ENCODE measurements around the gene RYR3.
"Not testable (repeated sequence)": the region's sequence is repeated elsewhere in the genome, so short reads cannot be mapped to it uniquely, and the experiment has no call there.

RYR3 gene

GRCh38 chr15:33561967-33562366 lies 251.2 kb downstream of the RYR3 start:
- no peak overlapping the region for H3K4me3 ChIP-seq (ENCODE audit: low read depth, low read length)
- no peaks in the 10 kb centered on the region for H3K36me3 ChIP-seq
- TF ChIP-seq CTCF (IDR thresholded peaks at IDR 0.05; ENCODE audit: low read depth, low read length): no peak
- H3K9me3 ChIP-seq: no peaks in the 10 kb centered on the region
- 0 out of 2 replicates have a peak, but pooled peaks cover 4% of the 10 kb centered on the region for H3K27me3 ChIP-seq
- DNase-seq: no peak
- H3K4me1 ChIP-seq: no peaks in the 10 kb centered on the region

GRCh38 chr15:33565094-33565493 lies 254.3 kb downstream of the RYR3 start:
- DNase-seq: no peak
- TF ChIP-seq CTCF (IDR thresholded peaks at IDR 0.05; ENCODE audit: low read depth, low read length): no peak
- Histone ChIP-seq H3K27me3 (0 out of 2 replicates have a peak, but pooled peaks cover 4% of the 10 kb centered on the region), H3K4me3 (ENCODE audit: low read depth, low read length) (no peak overlapping the region), H3K9me3 (no peaks in the 10 kb centered on the region), H3K4me1 (no peaks in the 10 kb centered on the region), H3K36me3 (no peaks in the 10 kb centered on the region)

GRCh38 chr15:33567652-33568051 lies 256.9 kb downstream of the RYR3 start:
- Histone ChIP-seq H3K27me3 (no peaks in the 10 kb centered on the region), H3K4me1 (no peaks in the 10 kb centered on the region), H3K9me3 (no peaks in the 10 kb centered on the region), H3K4me3 (ENCODE audit: low read depth, low read length) (no peak overlapping the region), H3K36me3 (no peaks in the 10 kb centered on the region)
- no peak for DNase-seq
- no peak for TF ChIP-seq CTCF (IDR thresholded peaks at IDR 0.05; ENCODE audit: low read depth, low read length)

GRCh38 chr15:33569036-33569435 lies 258.3 kb downstream of the RYR3 start:
- H3K27me3 ChIP-seq: no peaks in the 10 kb centered on the region
- no peaks in the 10 kb centered on the region for H3K9me3 ChIP-seq
- TF ChIP-seq CTCF (IDR thresholded peaks at IDR 0.05; ENCODE audit: low read depth, low read length): no peak
- DNase-seq: no peak
- H3K4me1 ChIP-seq: no peaks in the 10 kb centered on the region
- H3K4me3 ChIP-seq (ENCODE audit: low read depth, low read length): no peak overlapping the region
- H3K36me3 ChIP-seq: no peaks in the 10 kb centered on the region

- H3K9me3 ChIP-seq; H3K36me3 ChIP-seq; H3K27me3 ChIP-seq; H3K4me3 ChIP-seq (ENCODE audit: low read depth, low read length); H3K4me1 ChIP-seq; DNase-seq: not testable (repeated sequence)
Observed at GRCh38 chr15:33577911-33578310, 267.1 kb downstream of the RYR3 start.

GRCh38 chr15:33580526-33580925 lies 269.8 kb downstream of the RYR3 start:
- Histone ChIP-seq H3K36me3 (no peaks in the 10 kb centered on the region), H3K4me1 (no peaks in the 10 kb centered on the region), H3K9me3 (no peaks in the 10 kb centered on the region), H3K4me3 (ENCODE audit: low read depth, low read length) (no peak overlapping the region), H3K27me3 (no peaks in the 10 kb centered on the region)
- TF ChIP-seq CTCF (IDR thresholded peaks at IDR 0.05; ENCODE audit: low read depth, low read length): no peak
- no peak for DNase-seq

- no peak overlapping the region for H3K4me3 ChIP-seq (ENCODE audit: low read depth, low read length)
- no peak for TF ChIP-seq CTCF (IDR thresholded peaks at IDR 0.05; ENCODE audit: low read depth, low read length)
- DNase-seq: no peak
Observed at GRCh38 chr15:33581032-33581431, 270.3 kb downstream of the RYR3 start.

More at GRCh38 chr15:33581032-33581431, 270.3 kb downstream of the RYR3 start:
- H3K36me3 ChIP-seq: no peaks in the 10 kb centered on the region
- H3K27me3 ChIP-seq: no peaks in the 10 kb centered on the region
- no peaks in the 10 kb centered on the region for H3K4me1 ChIP-seq
- no peaks in the 10 kb centered on the region for H3K9me3 ChIP-seq
